HG02981 (cell line): ENCODE data around the gene ACOX2.
"Not testable (repeated sequence)": the region's sequence is repeated elsewhere in the genome, so short reads cannot be mapped to it uniquely, and the experiment has no call there.

Source experiments
- ATAC-seq: cut with Tn5 transposase; IDR thresholded peaks from one replicate; pipeline ENCODE4 v1.9.1; 2021; ENCODE audit warnings: mild to moderate bottlenecking, moderate library complexity; ENCODE audit not compliant: unreplicated experiment

The ACOX2 gene

GRCh38 chr3:58535531-58536500, 1.2 kb downstream of the ACOX2 start:
- no peak for ATAC-seq

GRCh38 chr3:58534592-58535494, 2.1 kb downstream of the ACOX2 start:
- no peak for ATAC-seq

- ATAC-seq: peak; percentile 91
Observed at GRCh38 chr3:58532794-58533220, 4.2 kb downstream of the ACOX2 start.

GRCh38 chr3:58531956-58532355, 5.0 kb downstream of the ACOX2 start:
- no peak for ATAC-seq

- no peak for ATAC-seq
Observed at GRCh38 chr3:58531555-58531954, 5.4 kb downstream of the ACOX2 start.

GRCh38 chr3:58530354-58530865, 6.6 kb downstream of the ACOX2 start:
- ATAC-seq: no peak

- ATAC-seq: no peak
Observed at GRCh38 chr3:58529516-58530353, 7.3 kb downstream of the ACOX2 start.

- no peak for ATAC-seq
Observed at GRCh38 chr3:58528629-58529028, 8.4 kb downstream of the ACOX2 start.

- not testable (repeated sequence) for ATAC-seq
Observed at GRCh38 chr3:58527440-58527839, 9.6 kb downstream of the ACOX2 start.

- ATAC-seq: no peak
Observed at GRCh38 chr3:58526515-58526957, 10.5 kb downstream of the ACOX2 start.

GRCh38 chr3:58524326-58524888, 12.6 kb downstream of the ACOX2 start:
- ATAC-seq: no peak

GRCh38 chr3:58522759-58523425, 14.1 kb downstream of the ACOX2 start:
- no peak for ATAC-seq

GRCh38 chr3:58521917-58522631, 14.9 kb downstream of the ACOX2 start:
- ATAC-seq: no peak

- no peak for ATAC-seq
Observed at GRCh38 chr3:58521336-58521670, 15.7 kb downstream of the ACOX2 start.

- ATAC-seq: no peak
Observed at GRCh38 chr3:58520403-58521335, 16.3 kb downstream of the ACOX2 start.

GRCh38 chr3:58519668-58520402, 17.2 kb downstream of the ACOX2 start:
- ATAC-seq: no peak

- no peak for ATAC-seq
Observed at GRCh38 chr3:58518291-58518789, 18.6 kb downstream of the ACOX2 start.
